ENCODE measurements around the gene KANSL1.

KANSL1 gene

DNA sequence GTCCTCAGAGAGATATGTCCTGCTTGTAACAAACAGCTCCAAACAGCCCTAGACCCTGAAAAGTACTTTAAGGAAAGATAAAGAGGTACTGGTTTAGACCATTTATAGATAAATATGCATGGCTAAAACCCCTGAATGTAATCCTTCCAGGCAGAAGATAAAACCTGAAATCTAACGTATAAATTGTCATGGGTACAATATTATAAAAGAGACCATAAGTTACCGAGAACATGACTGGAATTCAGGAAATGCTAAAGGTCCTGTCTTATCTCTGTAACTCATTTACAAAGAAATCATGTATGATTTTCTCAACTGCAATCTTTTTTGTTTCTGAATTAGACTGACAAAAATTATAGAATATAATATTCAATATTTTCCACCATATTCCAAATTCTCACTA is 9.2 kb upstream of the KANSL1 start:
- TF ChIP-seq, protein P1, sequence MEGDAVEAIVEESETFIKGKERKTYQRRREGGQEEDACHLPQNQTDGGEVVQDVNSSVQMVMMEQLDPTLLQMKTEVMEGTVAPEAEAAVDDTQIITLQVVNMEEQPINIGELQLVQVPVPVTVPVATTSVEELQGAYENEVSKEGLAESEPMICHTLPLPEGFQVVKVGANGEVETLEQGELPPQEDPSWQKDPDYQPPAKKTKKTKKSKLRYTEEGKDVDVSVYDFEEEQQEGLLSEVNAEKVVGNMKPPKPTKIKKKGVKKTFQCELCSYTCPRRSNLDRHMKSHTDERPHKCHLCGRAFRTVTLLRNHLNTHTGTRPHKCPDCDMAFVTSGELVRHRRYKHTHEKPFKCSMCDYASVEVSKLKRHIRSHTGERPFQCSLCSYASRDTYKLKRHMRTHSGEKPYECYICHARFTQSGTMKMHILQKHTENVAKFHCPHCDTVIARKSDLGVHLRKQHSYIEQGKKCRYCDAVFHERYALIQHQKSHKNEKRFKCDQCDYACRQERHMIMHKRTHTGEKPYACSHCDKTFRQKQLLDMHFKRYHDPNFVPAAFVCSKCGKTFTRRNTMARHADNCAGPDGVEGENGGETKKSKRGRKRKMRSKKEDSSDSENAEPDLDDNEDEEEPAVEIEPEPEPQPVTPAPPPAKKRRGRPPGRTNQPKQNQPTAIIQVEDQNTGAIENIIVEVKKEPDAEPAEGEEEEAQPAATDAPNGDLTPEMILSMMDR (IDR thresholded peaks at IDR 0.05; ENCODE audit: insufficient read depth, low read depth, low read length, missing control alignments), result no peak

DNA sequence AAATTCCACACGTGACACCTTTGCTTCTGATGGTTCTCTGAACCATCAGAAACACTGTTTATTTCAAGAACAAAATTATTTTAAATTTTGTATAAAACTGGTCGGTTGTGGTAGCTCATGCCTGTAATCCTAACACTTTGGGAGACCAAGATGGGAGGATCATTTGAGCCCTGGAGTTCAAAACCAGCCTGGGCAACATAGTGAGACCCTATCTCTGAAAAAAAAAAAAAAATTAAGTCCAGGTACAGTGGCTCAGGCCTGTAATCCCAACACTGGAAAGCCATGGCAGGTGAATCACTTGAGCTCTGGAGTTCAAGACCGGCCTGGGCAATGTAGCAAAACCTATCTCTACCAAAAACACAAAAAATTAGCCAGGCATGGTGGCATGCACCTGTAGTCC is 8.3 kb upstream of the KANSL1 start:
- no peak overlapping the region for H3K4me3 ChIP-seq (ENCODE audit: low read length)
- TF ChIP-seq, protein P1 (IDR thresholded peaks at IDR 0.05; ENCODE audit: insufficient read depth, low read depth, low read length, missing control alignments), result no peak
- DNase-seq (ENCODE audit: low read depth), result no peak

More for the DNA sequence above, 9.2 kb upstream of the KANSL1 start:
- no peak for DNase-seq (ENCODE audit: low read depth)
- no peak overlapping the region for H3K4me3 ChIP-seq (ENCODE audit: low read length)

DNA sequence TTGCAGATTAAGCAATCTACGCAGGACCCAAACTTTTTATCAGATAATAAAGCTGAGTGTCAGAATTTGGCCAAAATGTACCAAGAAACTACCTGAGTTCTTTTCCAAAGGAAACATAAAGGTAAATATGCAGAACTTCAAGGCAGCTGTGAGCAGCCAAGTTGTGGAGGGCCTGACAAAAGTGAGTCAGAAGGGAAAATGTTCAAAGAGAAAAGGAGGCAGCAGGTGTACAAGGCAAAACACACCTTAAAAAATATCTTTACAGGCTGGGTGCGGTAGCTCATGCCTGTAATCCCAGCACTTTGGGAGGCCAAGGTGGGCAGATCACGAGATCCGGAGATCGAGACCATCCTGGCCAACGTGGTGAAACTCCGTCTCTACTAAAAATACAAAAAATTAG is 7.0 kb upstream of the KANSL1 start:
- no peak overlapping the region for H3K4me3 ChIP-seq (ENCODE audit: low read length)
- TF ChIP-seq, protein P1 (IDR thresholded peaks at IDR 0.05; ENCODE audit: insufficient read depth, low read depth, low read length, missing control alignments), result no peak
- DNase-seq (ENCODE audit: low read depth), result no peak

DNA sequence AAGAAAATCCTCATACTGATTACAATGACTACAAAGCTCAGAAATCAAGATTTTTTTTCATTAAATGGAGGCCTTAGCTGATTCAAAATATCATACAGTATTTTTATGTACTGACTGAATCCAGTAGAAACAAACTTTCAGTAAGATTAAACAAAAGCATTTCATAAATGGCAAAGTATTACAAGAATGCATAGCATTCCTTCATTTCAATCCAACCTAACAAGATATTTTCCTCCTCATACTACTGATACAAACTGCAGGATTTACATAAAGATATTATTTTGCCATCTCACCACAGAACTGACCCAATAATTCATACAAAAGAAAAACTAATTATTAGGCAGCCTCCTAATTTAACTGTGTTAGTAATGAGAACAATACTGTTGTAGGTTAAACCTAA is 6.2 kb upstream of the KANSL1 start:
- TF ChIP-seq, protein P1 (IDR thresholded peaks at IDR 0.05; ENCODE audit: insufficient read depth, low read depth, low read length, missing control alignments), result no peak
- H3K4me3 ChIP-seq (ENCODE audit: low read length), result no peak overlapping the region
- DNase-seq (ENCODE audit: low read depth), result no peak

DNA sequence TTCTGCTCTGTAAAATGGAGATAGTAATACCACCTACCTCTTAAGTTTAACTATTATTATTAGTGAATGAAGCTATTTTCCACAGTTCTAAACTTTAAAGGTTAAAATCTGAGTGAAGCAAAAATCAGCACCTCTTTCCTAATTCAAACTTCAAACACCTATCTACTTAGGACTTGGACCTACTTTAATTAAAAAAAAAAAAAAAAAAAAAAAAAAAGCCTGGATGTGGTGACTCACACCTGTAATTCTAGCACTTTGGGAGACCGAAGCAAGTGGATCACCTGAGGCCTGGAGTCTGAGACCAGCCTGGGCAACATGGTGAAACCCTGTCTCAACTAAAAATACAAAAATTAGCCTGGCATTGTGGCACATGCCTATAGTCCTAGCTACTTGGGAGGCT is 5.0 kb upstream of the KANSL1 start:
- no peak overlapping the region for H3K4me3 ChIP-seq (ENCODE audit: low read length)
- DNase-seq (ENCODE audit: low read depth), result no peak
- TF ChIP-seq, protein P1 (IDR thresholded peaks at IDR 0.05; ENCODE audit: insufficient read depth, low read depth, low read length, missing control alignments), result no peak

DNA sequence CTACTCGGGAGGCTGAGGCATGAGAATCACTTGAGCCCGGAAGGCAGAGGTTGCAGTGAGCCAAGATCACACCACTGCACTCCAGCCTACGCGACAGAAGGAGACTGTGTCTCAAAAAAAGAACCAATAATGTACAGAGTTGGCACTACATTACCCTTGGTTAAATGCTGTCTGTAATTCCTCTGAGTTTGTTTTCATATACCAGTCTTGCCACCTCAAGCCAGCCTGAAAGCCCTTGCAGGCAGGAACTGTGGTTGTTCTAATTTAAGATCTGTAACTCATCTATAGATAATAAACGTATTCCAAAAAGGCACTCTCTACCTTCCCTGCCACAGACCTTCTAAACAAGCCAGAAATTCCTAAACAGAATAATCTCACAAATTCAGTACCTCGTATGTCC is 4.3 kb upstream of the KANSL1 start:
- DNase-seq (ENCODE audit: low read depth), result no peak
- TF ChIP-seq, protein P1 (IDR thresholded peaks at IDR 0.05; ENCODE audit: insufficient read depth, low read depth, low read length, missing control alignments), result no peak
- no peak overlapping the region for H3K4me3 ChIP-seq (ENCODE audit: low read length)

DNA sequence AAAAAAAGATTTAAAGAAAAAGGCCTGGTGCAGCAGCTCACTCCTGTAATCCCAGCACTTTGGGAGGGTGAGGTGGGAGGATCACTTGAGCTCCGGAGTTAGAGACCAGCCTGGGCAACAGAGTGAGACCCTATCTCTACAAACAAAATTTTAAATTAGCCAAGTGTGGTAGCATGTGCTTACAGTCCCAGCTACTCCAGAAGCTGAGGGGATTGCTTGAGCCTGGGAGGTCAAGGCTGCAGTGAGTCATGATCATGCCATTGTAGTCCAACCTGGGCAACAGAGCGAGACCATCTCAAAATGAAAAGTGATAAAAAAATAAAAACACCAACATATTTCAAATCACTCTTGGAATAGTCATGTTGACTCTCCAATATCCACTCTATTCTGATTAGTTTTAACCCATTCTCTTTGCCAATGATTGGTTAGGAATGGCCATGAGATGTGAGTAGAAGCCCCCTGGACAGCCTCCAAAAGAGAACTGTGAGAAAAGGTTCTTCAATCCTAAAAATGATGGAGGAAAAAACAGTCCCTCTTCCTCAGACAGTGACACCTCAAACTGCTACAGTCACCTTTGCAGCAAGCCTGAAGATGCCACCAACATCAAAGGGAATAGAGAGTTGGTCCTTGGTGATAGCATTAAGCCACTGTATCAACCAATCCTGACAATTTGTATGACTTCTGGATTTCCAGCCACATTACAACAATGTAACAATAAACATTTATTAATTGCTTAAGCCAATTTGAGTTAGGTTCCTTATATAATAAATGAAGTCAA is 2.9 kb upstream of the KANSL1 start:
- no peak overlapping the region for H3K4me3 ChIP-seq (ENCODE audit: low read length)
- TF ChIP-seq, protein P1 (IDR thresholded peaks at IDR 0.05; ENCODE audit: insufficient read depth, low read depth, low read length, missing control alignments), result no peak
- DNase-seq (ENCODE audit: low read depth), result no peak
